ENCODE results near the gene TUT7. TPM values are rescaled to one million over a fixed set of nuclear protein-coding genes. Genes with fewer than 3 reads are reported as not detected.

Gene TUT7
- total and polyA plus RNA-seq, 7 donors: 11.6 to 59.0 (median 39.2) TPM

GRCh38 chr9:86275962-86276361, 78.2 kb downstream of the TUT7 start:
- H3K36me3 ChIP-seq: peaks cover 7 to 29% (median 14%) of the 10 kb centered on the region in 4 donors
- WGBS, 2 donors: 90 to 93% methylated on average over 3 of the region's 3 CpGs
- intact Hi-C loops (cut with DNase I): loop anchor here (5.0 kb wide), 1 partner anchor 199 kb away; no protein-coding TSS in a partner anchor
- H3K27ac ChIP-seq: no peak overlapping the region
- peaks cover 0 to 55% (median 39%) of the 10 kb centered on the region in 4 donors for H3K4me1 ChIP-seq
- H3K4me3 ChIP-seq: no peak overlapping the region
- H3K9me3 ChIP-seq: no peaks in the 10 kb centered on the region
- no peak for DNase-seq
- no peaks in the 10 kb centered on the region for H3K27me3 ChIP-seq
- TF ChIP-seq EP300 (IDR thresholded peaks at IDR 0.05): no peak
- no peak for TF ChIP-seq CTCF (IDR thresholded peaks at IDR 0.05)
- no peak for TF ChIP-seq POLR2AphosphoS5 (IDR thresholded peaks at IDR 0.05)
- no peak for TF ChIP-seq POLR2A (IDR thresholded peaks at IDR 0.05)

GRCh38 chr9:86274821-86275643, 79.2 kb downstream of the TUT7 start:
- intact Hi-C loops (cut with DNase I): loop anchor here (5.0 kb wide), 1 partner anchor 198 kb away; no protein-coding TSS in a partner anchor
- Histone ChIP-seq H3K4me3 (no peak overlapping the region), H3K4me1 (peaks cover 0 to 45% (median 30%) of the 10 kb centered on the region in 4 donors), H3K9me3 (no peaks in the 10 kb centered on the region), H3K36me3 (peaks cover 7 to 31% (median 15%) of the 10 kb centered on the region in 4 donors), H3K27ac (no peak overlapping the region), H3K27me3 (no peaks in the 10 kb centered on the region)
- no peak for TF ChIP-seq POLR2A (IDR thresholded peaks at IDR 0.05)
- no peak for TF ChIP-seq POLR2AphosphoS5 (IDR thresholded peaks at IDR 0.05)
- TF ChIP-seq EP300 (IDR thresholded peaks at IDR 0.05): no peak
- TF ChIP-seq CTCF (IDR thresholded peaks at IDR 0.05): no peak
- 86 to 90% methylated on average over 7 of the region's 7 CpGs for WGBS, 2 donors
- no peak for DNase-seq

- Histone ChIP-seq H3K27me3 (no peaks in the 10 kb centered on the region), H3K36me3 (peaks cover 7 to 31% (median 15%) of the 10 kb centered on the region in 4 donors), H3K4me1 (peaks cover 0 to 27% (median 18%) of the 10 kb centered on the region in 4 donors), H3K9me3 (no peaks in the 10 kb centered on the region), H3K27ac (no peak overlapping the region), H3K4me3 (no peak overlapping the region)
- no peak for TF ChIP-seq CTCF (IDR thresholded peaks at IDR 0.05)
- no peak for TF ChIP-seq POLR2AphosphoS5 (IDR thresholded peaks at IDR 0.05)
- no peak for TF ChIP-seq POLR2A (IDR thresholded peaks at IDR 0.05)
- no peak for TF ChIP-seq EP300 (IDR thresholded peaks at IDR 0.05)
- no peak for DNase-seq
- WGBS, 2 donors: 62 to 83% methylated on average over 4 of the region's 4 CpGs
- intact Hi-C loops (cut with DNase I): no loop called here
These were observed 82.0 kb downstream of the TUT7 start for GRCh38 chr9:86272221-86272620.

- intact Hi-C loops (cut with DNase I): no loop called here
These were observed 90.3 kb downstream of the TUT7 start for GRCh38 chr9:86263876-86264275.

More at GRCh38 chr9:86263876-86264275, 90.3 kb downstream of the TUT7 start:
- H3K27me3 ChIP-seq: no peaks in the 10 kb centered on the region
- H3K9me3 ChIP-seq: no peaks in the 10 kb centered on the region
- 94% methylated on average over 6 of the region's 6 CpGs for WGBS, 2 donors
- TF ChIP-seq POLR2AphosphoS5 (IDR thresholded peaks at IDR 0.05): no peak
- no peak for TF ChIP-seq POLR2A (IDR thresholded peaks at IDR 0.05)
- no peak for TF ChIP-seq EP300 (IDR thresholded peaks at IDR 0.05)
- TF ChIP-seq CTCF (IDR thresholded peaks at IDR 0.05): no peak
- H3K4me3 ChIP-seq: no peak overlapping the region
- H3K4me1 ChIP-seq: no peaks in the 10 kb centered on the region
- H3K27ac ChIP-seq: no peak overlapping the region
- H3K36me3 ChIP-seq: peaks cover 0 to 24% (median 15%) of the 10 kb centered on the region in 4 donors
- no peak for DNase-seq
